Measurements from ENCODE around the gene PPP3CB. TPM values are rescaled to one million over a fixed set of nuclear protein-coding genes. Genes with fewer than 3 reads are reported as not detected.
"Not testable (repeated sequence)": the region's sequence is repeated elsewhere in the genome, so short reads cannot be mapped to it uniquely, and the experiment has no call there.

PPP3CB gene
- total RNA-seq, 1 donor from 2014 or later: 29.2 TPM

- Histone ChIP-seq H3K79me2 (ENCODE audit: insufficient read depth, low read length) (peaks cover 73% of the 10 kb centered on the region), H4K20me1 (ENCODE audit: insufficient read depth, low read length) (peaks cover 72% of the 10 kb centered on the region), H2AFZ (ENCODE audit: low read depth, low read length) (no peak overlapping the region), H3K4me2 (ENCODE audit: low read length) (no peak overlapping the region), H3K27ac (ENCODE audit: low read depth, low read length) (no peak overlapping the region), H3K36me3 (ENCODE audit: insufficient read depth, low read length) (peaks cover 14% of the 10 kb centered on the region), H3K4me1 (ENCODE audit: insufficient read depth, low read length) (no peaks in the 10 kb centered on the region), H3K4me3 (ENCODE audit: insufficient read depth, low read depth, low read length) (no peak overlapping the region), H3K9ac (ENCODE audit: low read length) (no peak overlapping the region), H3K27me3 (ENCODE audit: insufficient read depth, low read length) (no peaks in the 10 kb centered on the region), H3K9me3 (ENCODE audit: insufficient read depth, low read depth, low read length) (no peaks in the 10 kb centered on the region)
- no peak for DNase-seq (ENCODE audit: low read depth)
- Mint-ChIP-seq H3K4me1 (ENCODE audit: low read depth, unreplicated experiment) (no peaks in the 10 kb centered on the region), H3K36me3 (ENCODE audit: low read depth, unreplicated experiment) (peaks cover 8% of the 10 kb centered on the region), H3K9me3 (ENCODE audit: unreplicated experiment) (no peaks in the 10 kb centered on the region), H3K4me3 (ENCODE audit: unreplicated experiment) (no peak overlapping the region), H3K27me3 (ENCODE audit: low read depth, unreplicated experiment) (no peaks in the 10 kb centered on the region), H3K27ac (ENCODE audit: unreplicated experiment) (no peak overlapping the region)
- TF ChIP-seq CTCF (IDR thresholded peaks at IDR 0.05; ENCODE audit: insufficient read depth, low read depth, low read length) (no peak), EZH2 (IDR thresholded peaks at IDR 0.05; ENCODE audit: insufficient read depth, low read length) (no peak)
- no peak for FAIRE-seq
Observed at GRCh38 chr10:73401636-73402035, 94.2 kb downstream of the PPP3CB start.

- no peaks in the 10 kb centered on the region for H3K9me3 Mint-ChIP-seq (ENCODE audit: unreplicated experiment)
- H3K79me2 ChIP-seq (ENCODE audit: insufficient read depth, low read length): peaks cover 49% of the 10 kb centered on the region
- H3K36me3 Mint-ChIP-seq (ENCODE audit: low read depth, unreplicated experiment): peaks cover 12% of the 10 kb centered on the region
- no peak overlapping the region for H3K4me3 ChIP-seq (ENCODE audit: insufficient read depth, low read depth, low read length)
- DNase-seq (ENCODE audit: low read depth) (no peak), FAIRE-seq (no peak)
- no peaks in the 10 kb centered on the region for H3K9me3 ChIP-seq (ENCODE audit: insufficient read depth, low read depth, low read length)
- no peak overlapping the region for H3K4me3 Mint-ChIP-seq (ENCODE audit: unreplicated experiment)
- H3K27ac ChIP-seq (ENCODE audit: low read depth, low read length): no peak overlapping the region
- no peaks in the 10 kb centered on the region for H3K4me1 Mint-ChIP-seq (ENCODE audit: low read depth, unreplicated experiment)
- H3K27me3 Mint-ChIP-seq (ENCODE audit: low read depth, unreplicated experiment): no peaks in the 10 kb centered on the region
- TF ChIP-seq EZH2 (IDR thresholded peaks at IDR 0.05; ENCODE audit: insufficient read depth, low read length) (no peak), CTCF (IDR thresholded peaks at IDR 0.05; ENCODE audit: insufficient read depth, low read depth, low read length) (no peak)
- H3K9ac ChIP-seq (ENCODE audit: low read length): no peak overlapping the region
- no peaks in the 10 kb centered on the region for H3K27me3 ChIP-seq (ENCODE audit: insufficient read depth, low read length)
- peaks cover 31% of the 10 kb centered on the region for H3K36me3 ChIP-seq (ENCODE audit: insufficient read depth, low read length)
- no peaks in the 10 kb centered on the region for H3K4me1 ChIP-seq (ENCODE audit: insufficient read depth, low read length)
- peaks cover 48% of the 10 kb centered on the region for H4K20me1 ChIP-seq (ENCODE audit: insufficient read depth, low read length)
- H3K4me2 ChIP-seq (ENCODE audit: low read length): no peak overlapping the region
- H3K27ac Mint-ChIP-seq (ENCODE audit: unreplicated experiment): no peak overlapping the region
- H2AFZ ChIP-seq (ENCODE audit: low read depth, low read length): no peak overlapping the region
Observed at GRCh38 chr10:73399063-73399462, 96.8 kb downstream of the PPP3CB start.

- H3K4me1 ChIP-seq (ENCODE audit: insufficient read depth, low read length): no peaks in the 10 kb centered on the region
- no peaks in the 10 kb centered on the region for H3K9me3 ChIP-seq (ENCODE audit: insufficient read depth, low read depth, low read length)
- H3K36me3 Mint-ChIP-seq (ENCODE audit: low read depth, unreplicated experiment): peaks cover 16% of the 10 kb centered on the region
- H3K27ac Mint-ChIP-seq (ENCODE audit: unreplicated experiment): no peak overlapping the region
- no peaks in the 10 kb centered on the region for H3K27me3 ChIP-seq (ENCODE audit: insufficient read depth, low read length)
- H3K4me1 Mint-ChIP-seq (ENCODE audit: low read depth, unreplicated experiment): no peaks in the 10 kb centered on the region
- no peak overlapping the region for H3K4me3 ChIP-seq (ENCODE audit: insufficient read depth, low read depth, low read length)
- H3K27ac ChIP-seq (ENCODE audit: low read depth, low read length): no peak overlapping the region
- H4K20me1 ChIP-seq (ENCODE audit: insufficient read depth, low read length): peaks cover 38% of the 10 kb centered on the region
- H3K27me3 Mint-ChIP-seq (ENCODE audit: low read depth, unreplicated experiment): no peaks in the 10 kb centered on the region
- H2AFZ ChIP-seq (ENCODE audit: low read depth, low read length): no peak overlapping the region
- DNase-seq (ENCODE audit: low read depth) (no peak), FAIRE-seq (no peak)
- no peaks in the 10 kb centered on the region for H3K9me3 Mint-ChIP-seq (ENCODE audit: unreplicated experiment)
- H3K9ac ChIP-seq (ENCODE audit: low read length): no peak overlapping the region
- peaks cover 31% of the 10 kb centered on the region for H3K36me3 ChIP-seq (ENCODE audit: insufficient read depth, low read length)
- no peak overlapping the region for H3K4me3 Mint-ChIP-seq (ENCODE audit: unreplicated experiment)
- no peak for TF ChIP-seq CTCF (IDR thresholded peaks at IDR 0.05; ENCODE audit: insufficient read depth, low read depth, low read length)
- TF ChIP-seq EZH2 (IDR thresholded peaks at IDR 0.05; ENCODE audit: insufficient read depth, low read length): no peak
- no peak overlapping the region for H3K4me2 ChIP-seq (ENCODE audit: low read length)
- peaks cover 39% of the 10 kb centered on the region for H3K79me2 ChIP-seq (ENCODE audit: insufficient read depth, low read length)
Observed at GRCh38 chr10:73398024-73398423, 97.8 kb downstream of the PPP3CB start.

DNA sequence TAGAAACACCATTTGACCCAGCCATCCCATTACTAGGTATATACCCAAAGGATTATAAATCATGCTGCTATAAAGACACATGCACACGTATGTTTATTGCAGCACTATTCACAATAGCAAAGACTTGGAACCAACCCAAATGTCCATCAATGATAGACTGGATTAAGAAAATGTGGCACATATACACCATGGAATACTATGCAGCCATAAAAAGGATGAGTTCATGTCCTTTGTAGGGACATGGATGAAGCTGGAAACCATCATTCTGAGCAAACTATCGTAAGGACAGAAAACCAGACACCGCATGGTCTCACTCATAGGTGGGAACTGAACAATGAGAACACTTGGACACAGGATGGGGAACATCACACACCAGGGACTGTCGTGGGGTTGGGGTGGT is 101.5 kb downstream of the PPP3CB start:
- not testable (repeated sequence) for H3K4me2 ChIP-seq (ENCODE audit: low read length); H3K4me3 ChIP-seq (ENCODE audit: insufficient read depth, low read depth, low read length); FAIRE-seq; H3K27ac Mint-ChIP-seq (ENCODE audit: unreplicated experiment); H3K27me3 Mint-ChIP-seq (ENCODE audit: low read depth, unreplicated experiment); H3K27me3 ChIP-seq (ENCODE audit: insufficient read depth, low read length); H3K9me3 ChIP-seq (ENCODE audit: insufficient read depth, low read depth, low read length); H3K79me2 ChIP-seq (ENCODE audit: insufficient read depth, low read length); H3K27ac ChIP-seq (ENCODE audit: low read depth, low read length); DNase-seq (ENCODE audit: low read depth); H3K4me3 Mint-ChIP-seq (ENCODE audit: unreplicated experiment); H3K4me1 Mint-ChIP-seq (ENCODE audit: low read depth, unreplicated experiment); H3K9me3 Mint-ChIP-seq (ENCODE audit: unreplicated experiment); H3K9ac ChIP-seq (ENCODE audit: low read length); H2AFZ ChIP-seq (ENCODE audit: low read depth, low read length); H3K4me1 ChIP-seq (ENCODE audit: insufficient read depth, low read length)
- peaks cover 20% of the 10 kb centered on the region for H3K36me3 Mint-ChIP-seq (ENCODE audit: low read depth, unreplicated experiment)
- Histone ChIP-seq H3K36me3 (ENCODE audit: insufficient read depth, low read length) (peaks cover 31% of the 10 kb centered on the region), H4K20me1 (ENCODE audit: insufficient read depth, low read length) (peaks cover 27% of the 10 kb centered on the region)
